ENCODE data around the gene MAP4K3. TPM values are rescaled to one million over a fixed set of nuclear protein-coding genes. Genes with fewer than 3 reads are reported as not detected.

Gene MAP4K3
- total and polyA plus RNA-seq, 2 of the 8 experiments (the other 6 are each of a cell fraction or from before 2014, with no cell fraction given) = 11.4 to 63.0 TPM

- TF ChIP-seq USF2 (IDR thresholded peaks at IDR 0.05; ENCODE audit: low read length) = no peak
- TF ChIP-seq YY1 (IDR thresholded peaks at IDR 0.05; ENCODE audit: low read depth, low read length) = no peak
- TF ChIP-seq BACH1 (IDR thresholded peaks at IDR 0.05; ENCODE audit: low read length) = no peak
- TF ChIP-seq MAFK (IDR thresholded peaks at IDR 0.05; ENCODE audit: low read depth, low read length) = no peak
- TF ChIP-seq RNF2 (IDR thresholded peaks at IDR 0.05; ENCODE audit: borderline replicate concordance, low read depth, low read length, missing control alignments, poor library complexity, severe bottlenecking) = no peak
- no peak for TF ChIP-seq RXRA (IDR thresholded peaks at IDR 0.05; ENCODE audit: insufficient read depth, low read depth, low read length)
- TF ChIP-seq CHD7 (IDR thresholded peaks at IDR 0.05; ENCODE audit: insufficient replicate concordance, low read length) = no peak
Measured at GRCh38 chr2:39399570-39399969, 37.5 kb downstream of the MAP4K3 start (continued).
